ENCODE results near the gene TMEM52. TPM values are rescaled to one million over a fixed set of nuclear protein-coding genes. Genes with fewer than 3 reads are reported as not detected.

TMEM52 gene
- polyA plus RNA-seq, 1 donor from 2014 or later: 0.89 TPM

GRCh38 chr1:1910651-1911331 is 8.3 kb downstream of the TMEM52 start:
- TF ChIP-seq SMC3 (conservative IDR thresholded peaks at IDR 0.05; ENCODE audit: poor library complexity): no peak
- no peak for TF ChIP-seq POLR2AphosphoS5 (IDR thresholded peaks at IDR 0.05)
- TF ChIP-seq TAF1 (IDR thresholded peaks at IDR 0.05; ENCODE audit: low read depth): no peak
- no peak for TF ChIP-seq RAD21 (conservative IDR thresholded peaks at IDR 0.05)
- TF ChIP-seq EZH2 (IDR thresholded peaks at IDR 0.05; ENCODE audit: borderline replicate concordance, insufficient read depth, low read length, poor library complexity, severe bottlenecking): no peak
- no peak for TF ChIP-seq CTCF (IDR thresholded peaks at IDR 0.05; ENCODE audit: poor library complexity, severe bottlenecking)
- TF ChIP-seq REST (IDR thresholded peaks at IDR 0.05; ENCODE audit: borderline replicate concordance): no peak
- TF ChIP-seq MXI1 (conservative IDR thresholded peaks at IDR 0.05; ENCODE audit: poor library complexity, severe bottlenecking): no peak
- TF ChIP-seq EP300 (conservative IDR thresholded peaks at IDR 0.05; ENCODE audit: poor library complexity, severe bottlenecking): no peak
- Histone ChIP-seq H4K20me1 (ENCODE audit: insufficient read depth) (no peaks in the 10 kb centered on the region), H3K9me2 (ENCODE audit: insufficient read depth, low read length) (no peaks in the 10 kb centered on the region), H3K9ac (ENCODE audit: low read length) (no peak overlapping the region), H3K79me2 (replicated peaks; ENCODE audit: insufficient read depth, low read length) (no peaks in the 10 kb centered on the region), H3K4me2 (ENCODE audit: low read length) (no peak overlapping the region), H3K9me3 (ENCODE audit: low read length) (no peaks in the 10 kb centered on the region), H3K36me3 (ENCODE audit: insufficient read depth, low read length) (no peaks in the 10 kb centered on the region), H3F3A (ENCODE audit: insufficient read depth, low read length, poor library complexity, severe bottlenecking) (no peaks in the 10 kb centered on the region), H3K4me3 (ENCODE audit: low read length) (no peak overlapping the region), H3K27me3 (ENCODE audit: insufficient read depth, low read depth, low read length) (no peaks in the 10 kb centered on the region), H3K27ac (ENCODE audit: low read length) (no peak overlapping the region), H2AFZ (ENCODE audit: low read depth, low read length) (no peak overlapping the region)

GRCh38 chr1:1910033-1910465 is 9.0 kb downstream of the TMEM52 start:
- Histone ChIP-seq H3K4me2 (ENCODE audit: low read length) (no peak overlapping the region), H3K79me2 (replicated peaks; ENCODE audit: insufficient read depth, low read length) (no peaks in the 10 kb centered on the region), H3F3A (ENCODE audit: insufficient read depth, low read length, poor library complexity, severe bottlenecking) (no peaks in the 10 kb centered on the region), H3K9ac (ENCODE audit: low read length) (no peak overlapping the region), H3K9me3 (ENCODE audit: low read length) (no peaks in the 10 kb centered on the region), H4K20me1 (ENCODE audit: insufficient read depth) (no peaks in the 10 kb centered on the region), H3K9me2 (ENCODE audit: insufficient read depth, low read length) (no peaks in the 10 kb centered on the region), H3K27ac (ENCODE audit: low read length) (no peak overlapping the region), H3K36me3 (ENCODE audit: insufficient read depth, low read length) (no peaks in the 10 kb centered on the region), H3K4me3 (ENCODE audit: low read length) (no peak overlapping the region), H3K27me3 (ENCODE audit: insufficient read depth, low read depth, low read length) (no peaks in the 10 kb centered on the region), H2AFZ (ENCODE audit: low read depth, low read length) (no peak overlapping the region)
- no peak for TF ChIP-seq EP300 (conservative IDR thresholded peaks at IDR 0.05; ENCODE audit: poor library complexity, severe bottlenecking)
- TF ChIP-seq EZH2 (IDR thresholded peaks at IDR 0.05; ENCODE audit: borderline replicate concordance, insufficient read depth, low read length, poor library complexity, severe bottlenecking): no peak
- no peak for TF ChIP-seq RAD21 (conservative IDR thresholded peaks at IDR 0.05)
- TF ChIP-seq CTCF (IDR thresholded peaks at IDR 0.05; ENCODE audit: poor library complexity, severe bottlenecking): no peak
- no peak for TF ChIP-seq MXI1 (conservative IDR thresholded peaks at IDR 0.05; ENCODE audit: poor library complexity, severe bottlenecking)
- no peak for TF ChIP-seq SMC3 (conservative IDR thresholded peaks at IDR 0.05; ENCODE audit: poor library complexity)
- TF ChIP-seq TAF1 (IDR thresholded peaks at IDR 0.05; ENCODE audit: low read depth): no peak
- no peak for TF ChIP-seq REST (IDR thresholded peaks at IDR 0.05; ENCODE audit: borderline replicate concordance)
- no peak for TF ChIP-seq POLR2AphosphoS5 (IDR thresholded peaks at IDR 0.05)
